K562 (cell line): ENCODE results near the gene ANAPC13. TPM values are rescaled to one million over a fixed set of nuclear protein-coding genes. Genes with fewer than 3 reads are reported as not detected.

Experiments used
- ATAC-seq: fragments of 200-7000 bp; cut with Tn5 transposase; 3 replicates; pipeline ENCODE4 v1.9.1; 2020; ENCODE audit warnings: moderate library complexity
- BruUV-seq: library from RNA; stranded (reverse); fragments of 400-500 nt; replicated peaks from 2 replicates; lab custom pipeline; 2021; lab: Mats Ljungman, UMichigan
- CTCF ChIA-PET: fragments of 300-600 bp; formaldehyde crosslinking; extraction: SDS; loops from one replicate; lab custom pipeline; 2021; ENCODE audit warnings: low intra/inter-chr PET ratio; lab: Yijun Ruan, JAX
- POLR2A ChIA-PET: fragments of 300-600, 350-650 bp; sonication (Branson Sonifier 250); formaldehyde crosslinking; extraction: SDS; loops from one replicate; lab custom pipeline; 2021; ENCODE audit warnings: antibody characterized with exemption, inconsistent platforms; lab: Yijun Ruan, JAX
- DNase-seq, 4 experiments: peaks; one replicate each; pipeline versions ENCODE4 v3.0.0 to v3.0.0-alpha.2; 2011 to 2018; ENCODE audit warnings: low spot score in 3 of 4, mixed read lengths in 3 of 4; ENCODE audit errors: extremely low read depth in 1 of 4
- FAIRE-seq: peaks from 2 replicates; lab custom pipeline; 2011; peaks lifted over from hg19 to GRCh38; lab: Jason Lieb, UNC
- H2AFZ ChIP-seq: 2 replicates; pipeline ENCODE4 v1.6.0; 2011; ENCODE audit warnings: low read depth, low read length, control low read depth, inconsistent platforms
- H3K27ac ChIP-seq: fragments of 200-600 bp; 3 replicates; pipeline ENCODE4 v1.8.0; 2011; ENCODE audit warnings: low read depth, mild to moderate bottlenecking, control low read depth, inconsistent platforms, low read length, moderate library complexity, mixed read lengths; ENCODE audit errors: extremely low read depth
- H3K27me3 ChIP-seq, 2 experiments: fragments of 300-600 bp in 1 of 2; 2 replicates in 1 of 2; 3 replicates in 1 of 2; pipeline versions ENCODE4 v1.6.0 to v1.8.0; 2011; ENCODE audit warnings: inconsistent platforms in 2 of 2, low read length in 2 of 2, mild to moderate bottlenecking in 1 of 2, mixed read lengths in 1 of 2, moderate library complexity in 1 of 2; ENCODE audit not compliant: control insufficient read depth in 2 of 2, insufficient read depth in 2 of 2
- H3K36me3 ChIP-seq: fragments of 300-600 bp; 3 replicates; pipeline ENCODE4 v1.8.0; 2011; ENCODE audit warnings: mild to moderate bottlenecking, low read length, inconsistent platforms; ENCODE audit not compliant: control insufficient read depth, insufficient read depth
- H3K4me1 ChIP-seq, 2 experiments: fragments of 200-600 bp in 1 of 2; replicated peaks in 1 of 2; 2 replicates in 1 of 2; 3 replicates in 1 of 2; pipeline versions ENCODE4 v1.5.1 to v1.8.0; 2011; ENCODE audit warnings: inconsistent platforms in 2 of 2, low read length in 2 of 2, mild to moderate bottlenecking in 1 of 2, mixed read lengths in 1 of 2, moderate library complexity in 1 of 2; ENCODE audit not compliant: control insufficient read depth in 2 of 2, insufficient read depth in 2 of 2
- H3K4me2 ChIP-seq: 2 replicates; pipeline ENCODE4 v1.6.1; 2011; ENCODE audit warnings: low read length, control low read depth, inconsistent platforms, mixed read lengths; ENCODE audit not compliant: insufficient read depth
- H3K4me3 ChIP-seq: fragments of 200-600 bp; sonication (generic), shearing (Covaris generic); 2 replicates; pipeline ENCODE4 v1.5.1; 2016; ENCODE audit warnings: control low read depth, inconsistent platforms
- H3K79me2 ChIP-seq: fragments of 200-600 bp; 3 replicates; pipeline ENCODE4 v1.8.0; 2011; ENCODE audit warnings: low read length, inconsistent platforms; ENCODE audit not compliant: control insufficient read depth, insufficient read depth
- H3K9ac ChIP-seq, 2 experiments: 2 replicates each; pipeline versions ENCODE4 v1.6.0 to v1.6.1; 2011; ENCODE audit warnings: low read depth in 2 of 2, low read length in 2 of 2, control low read depth in 1 of 2, inconsistent platforms in 1 of 2, mild to moderate bottlenecking in 1 of 2, mixed read lengths in 1 of 2; ENCODE audit not compliant: insufficient read depth in 1 of 2
- H3K9me1 ChIP-seq: one replicate; pipeline ENCODE4 v1.6.0; 2011; ENCODE audit warnings: inconsistent platforms, mild to moderate bottlenecking, low read length, moderate library complexity; ENCODE audit not compliant: control insufficient read depth, insufficient read depth
- H3K9me3 ChIP-seq: replicated peaks from 2 replicates; pipeline ENCODE4 v1.5.1; 2011; ENCODE audit warnings: low read depth, low read length, inconsistent platforms; ENCODE audit not compliant: control insufficient read depth, insufficient read depth
- H4K20me1 ChIP-seq: replicated peaks from 2 replicates; pipeline ENCODE4 v1.6.1; 2011; ENCODE audit warnings: low read length, inconsistent platforms, mixed read lengths; ENCODE audit not compliant: control insufficient read depth, insufficient read depth
- CREBBP ChIP-seq: IDR thresholded peaks from one replicate; pipeline ENCODE4 v1.6.1; 2012; ENCODE audit warnings: low read depth, mild to moderate bottlenecking, control low read depth, inconsistent platforms, low read length
- FOXJ3 ChIP-seq: sonication (generic); formaldehyde crosslinking; IDR thresholded peaks from 2 replicates; pipeline ENCODE4 v1.4.0; 2020; ENCODE audit warnings: mild to moderate bottlenecking, missing genetic modification reagents
- MED1 ChIP-seq: sonication (generic); formaldehyde crosslinking; IDR thresholded peaks from 2 replicates; pipeline ENCODE4 v1.8.1; 2023; ENCODE audit warnings: missing genetic modification reagents, borderline replicate concordance
- NFRKB ChIP-seq: fragments of 450-650 bp; IDR thresholded peaks from 2 replicates; pipeline ENCODE4 v1.6.1; 2016; ENCODE audit warnings: low read depth
- PPARD ChIP-seq: fragments of 250-450 bp; sonication (Bioruptor Pico); IDR thresholded peaks from 2 replicates; pipeline ENCODE4 v1.8.0; 2022; ENCODE audit warnings: inconsistent platforms, mild to moderate bottlenecking, moderate library complexity
- RBM25 ChIP-seq: fragments of 200-400 bp; formaldehyde crosslinking; IDR thresholded peaks from 2 replicates; pipeline ENCODE4 v1.6.1; 2018; ENCODE audit warnings: low read length, low read depth, moderate library complexity; ENCODE audit not compliant: severe bottlenecking
- ZFPM2 ChIP-seq: fragments of 250-450 bp; sonication (Bioruptor Pico); IDR thresholded peaks from 2 replicates; pipeline ENCODE4 v1.5.1; 2022; ENCODE audit warnings: mild to moderate bottlenecking
- WGBS: fragments of 100-300 bp; shearing (Covaris generic); methylation state at CpG from one replicate; pipeline ENCODE4 v1.1.6; 2016; ENCODE audit warnings: low coverage, mixed read lengths; ENCODE audit not compliant: insufficient coverage; ENCODE audit errors: missing lambda C conversion rate; 5-methylcytosine and 5-hydroxymethylcytosine counted together
- in situ Hi-C: fragments of 300-500 bp; cut with MboI; formaldehyde crosslinking; loops from 4 replicates; pipeline ENCODE4 v1.15.0; 2018; ENCODE audit warnings: inconsistent platforms, mixed read lengths
- intact Hi-C: fragments of 100-400 bp; cut with micrococcal nuclease; formaldehyde crosslinking; loops from 2 replicates; pipeline ENCODE4 v1.14.2; 2022
- polyA plus RNA-seq, 8 experiments: library from polyadenylated mRNA; depleted of rRNA in 4 of 8; stranded (reverse) in 5 of 8; unstranded in 3 of 8; fragments of >200 nt; fragmentation: Nextera tagmentation in 2 of 8; fragmentation: Illumina TruSeq in 1 of 8; extraction: Ambion mirVana in 2 of 8; extraction: Trizol in 1 of 8; gene quantifications; 2 replicates each; pipeline versions ENCODE4 v1.2.1 to v1.2.3, GENCODE V29; 2011 to 2014; ENCODE audit warnings: inconsistent platforms in 1 of 8, missing spikeins in 1 of 8
- total RNA-seq, 7 experiments: library from RNA; depleted of rRNA in 6 of 7; stranded (reverse); fragments of >200 nt in 6 of 7; fragmentation: Illumina TruSeq in 2 of 7; extraction: Trizol in 2 of 7; gene quantifications; 2 replicates each; pipeline versions ENCODE4 v1.2.1 to v1.2.3, GENCODE V29; 2011 to 2021; ENCODE audit warnings: low replicate concordance in 1 of 7
- TF ChIP-seq, protein P1 (sequence below): fragments of 250-450 bp; sonication (Bioruptor Pico); IDR thresholded peaks from 2 replicates; pipeline ENCODE4 v1.5.0; 2020; ENCODE audit warnings: mild to moderate bottlenecking
- TF ChIP-seq, protein P2 (sequence below), 2 experiments: fragments of 150-350 bp in 1 of 2; IDR thresholded peaks; 2 replicates each; pipeline ENCODE4 v1.6.1; 2012 to 2016; ENCODE audit warnings: low read depth in 2 of 2, low read length in 2 of 2, mild to moderate bottlenecking in 1 of 2, moderate library complexity in 1 of 2
- TF ChIP-seq, protein P3 (sequence below): sonication (generic); formaldehyde crosslinking; IDR thresholded peaks from 2 replicates; pipeline ENCODE4 v1.8.0; 2022; ENCODE audit warnings: missing genetic modification reagents, mild to moderate bottlenecking, borderline replicate concordance
- TF ChIP-seq, protein P4 (sequence below): sonication (generic); formaldehyde crosslinking; IDR thresholded peaks from 2 replicates; pipeline ENCODE4 v1.8.0; 2023; ENCODE audit warnings: mild to moderate bottlenecking, missing genetic modification reagents
- TF ChIP-seq, protein P5 (sequence below), 2 experiments: fragments of 450-650 bp; IDR thresholded peaks; 2 replicates each; pipeline ENCODE4 v1.6.1; 2016

Gene ANAPC13
- total and polyA plus RNA-seq, 9 of the 15 experiments (the other 6 are each of a cell fraction or from before 2014, with no cell fraction given), result 48.5 to 238 (median 68.5) TPM

DNA sequence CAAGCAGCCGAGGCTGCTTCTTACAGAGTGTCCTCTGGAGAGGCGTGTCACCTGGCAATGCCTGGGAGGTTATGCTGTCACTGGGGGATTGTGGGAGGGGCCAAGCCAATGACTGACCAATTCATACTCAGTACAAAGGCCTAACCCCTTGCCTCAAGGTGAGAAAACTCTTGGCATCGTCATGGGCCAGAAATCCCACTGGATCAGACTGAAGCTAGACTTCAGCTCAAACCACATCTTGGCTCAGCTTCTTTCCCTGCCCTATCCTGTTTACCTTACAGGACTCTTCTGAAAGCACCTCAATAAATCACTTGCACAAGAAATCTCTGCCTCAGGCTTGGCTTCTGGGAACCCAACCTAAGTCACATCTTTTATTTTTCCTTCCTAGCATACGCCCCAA, 9.5 kb downstream of the ANAPC13 start (continued):
- TF ChIP-seq, protein P1, sequence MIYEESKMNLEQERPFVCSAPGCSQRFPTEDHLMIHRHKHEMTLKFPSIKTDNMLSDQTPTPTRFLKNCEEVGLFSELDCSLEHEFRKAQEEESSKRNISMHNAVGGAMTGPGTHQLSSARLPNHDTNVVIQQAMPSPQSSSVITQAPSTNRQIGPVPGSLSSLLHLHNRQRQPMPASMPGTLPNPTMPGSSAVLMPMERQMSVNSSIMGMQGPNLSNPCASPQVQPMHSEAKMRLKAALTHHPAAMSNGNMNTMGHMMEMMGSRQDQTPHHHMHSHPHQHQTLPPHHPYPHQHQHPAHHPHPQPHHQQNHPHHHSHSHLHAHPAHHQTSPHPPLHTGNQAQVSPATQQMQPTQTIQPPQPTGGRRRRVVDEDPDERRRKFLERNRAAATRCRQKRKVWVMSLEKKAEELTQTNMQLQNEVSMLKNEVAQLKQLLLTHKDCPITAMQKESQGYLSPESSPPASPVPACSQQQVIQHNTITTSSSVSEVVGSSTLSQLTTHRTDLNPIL (CRISPR knock-in tag), result no peak
- TF ChIP-seq CREBBP, result no peak
- TF ChIP-seq, protein P2, sequence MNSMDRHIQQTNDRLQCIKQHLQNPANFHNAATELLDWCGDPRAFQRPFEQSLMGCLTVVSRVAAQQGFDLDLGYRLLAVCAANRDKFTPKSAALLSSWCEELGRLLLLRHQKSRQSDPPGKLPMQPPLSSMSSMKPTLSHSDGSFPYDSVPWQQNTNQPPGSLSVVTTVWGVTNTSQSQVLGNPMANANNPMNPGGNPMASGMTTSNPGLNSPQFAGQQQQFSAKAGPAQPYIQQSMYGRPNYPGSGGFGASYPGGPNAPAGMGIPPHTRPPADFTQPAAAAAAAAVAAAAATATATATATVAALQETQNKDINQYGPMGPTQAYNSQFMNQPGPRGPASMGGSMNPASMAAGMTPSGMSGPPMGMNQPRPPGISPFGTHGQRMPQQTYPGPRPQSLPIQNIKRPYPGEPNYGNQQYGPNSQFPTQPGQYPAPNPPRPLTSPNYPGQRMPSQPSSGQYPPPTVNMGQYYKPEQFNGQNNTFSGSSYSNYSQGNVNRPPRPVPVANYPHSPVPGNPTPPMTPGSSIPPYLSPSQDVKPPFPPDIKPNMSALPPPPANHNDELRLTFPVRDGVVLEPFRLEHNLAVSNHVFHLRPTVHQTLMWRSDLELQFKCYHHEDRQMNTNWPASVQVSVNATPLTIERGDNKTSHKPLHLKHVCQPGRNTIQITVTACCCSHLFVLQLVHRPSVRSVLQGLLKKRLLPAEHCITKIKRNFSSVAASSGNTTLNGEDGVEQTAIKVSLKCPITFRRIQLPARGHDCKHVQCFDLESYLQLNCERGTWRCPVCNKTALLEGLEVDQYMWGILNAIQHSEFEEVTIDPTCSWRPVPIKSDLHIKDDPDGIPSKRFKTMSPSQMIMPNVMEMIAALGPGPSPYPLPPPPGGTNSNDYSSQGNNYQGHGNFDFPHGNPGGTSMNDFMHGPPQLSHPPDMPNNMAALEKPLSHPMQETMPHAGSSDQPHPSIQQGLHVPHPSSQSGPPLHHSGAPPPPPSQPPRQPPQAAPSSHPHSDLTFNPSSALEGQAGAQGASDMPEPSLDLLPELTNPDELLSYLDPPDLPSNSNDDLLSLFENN (IDR thresholded peaks at IDR 0.05; ENCODE audit: low read depth in 2 of 2, low read length in 2 of 2), result no peak

DNA sequence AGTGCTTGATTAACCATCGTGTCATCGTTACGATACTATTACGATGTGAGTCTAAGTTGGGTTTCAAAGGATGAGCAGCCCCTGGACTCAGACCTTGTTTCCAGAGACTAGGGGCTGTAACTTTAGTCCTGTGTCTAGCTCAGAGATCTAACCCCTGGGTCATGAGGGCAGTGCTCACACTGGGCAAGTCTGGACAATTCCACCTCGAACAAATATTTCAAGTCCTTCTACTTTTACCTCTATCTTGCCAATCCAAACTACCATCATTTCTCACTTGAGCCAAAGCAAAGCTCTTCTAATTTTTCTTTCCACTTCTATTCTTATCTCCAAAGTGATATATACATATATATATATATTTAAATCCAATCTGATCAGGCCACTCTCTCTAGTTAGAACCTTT, 10.8 kb downstream of the ANAPC13 start:
- no peak for DNase-seq
- Histone ChIP-seq H3K9ac (no peak overlapping the region), H3K36me3 (peaks cover 34% of the 10 kb centered on the region), H3K9me3 (no peaks in the 10 kb centered on the region), H3K9me1 (no peaks in the 10 kb centered on the region), H2AFZ (no peak overlapping the region), H4K20me1 (no peaks in the 10 kb centered on the region), H3K4me1 (no peaks in the 10 kb centered on the region), H3K79me2 (no peaks in the 10 kb centered on the region), H3K4me3 (no peak overlapping the region), H3K27ac (no peak overlapping the region), H3K27me3 (no peaks in the 10 kb centered on the region), H3K4me2 (no peak overlapping the region)
- ATAC-seq, result no peak
- ChIA-PET POLR2A (interaction anchor here (0.6 to 1.7 kb wide), 3 partner anchors 10 to 166 kb away, joined by 3 to 6 read pairs (median 5); no protein-coding TSS in a partner anchor), CTCF (interaction anchor here (0.8 to 2.4 kb wide), 2 partner anchors 166 to 263 kb away, joined by 5 to 23 read pairs; no protein-coding TSS in a partner anchor)
- FAIRE-seq, result no peak
- BruUV-seq, result no TSS peak
- 88% methylated on average over 5 of the region's 5 CpGs for WGBS
- intact Hi-C loops (loop anchor here (1.0 to 10.0 kb wide), 3 partner anchors 80 to 263 kb away; no protein-coding TSS in a partner anchor), in situ Hi-C loops (loop anchor here (5.0 to 25.0 kb wide), 3 partner anchors 168 to 663 kb away; partner anchors contain the start of gene SRPRB)
- TF ChIP-seq RBM25 (no peak), ZFPM2 (CRISPR knock-in tag) (no peak), NFRKB (no peak), MED1 (CRISPR knock-in tag) (no peak), FOXJ3 (no peak), PPARD (no peak)
- TF ChIP-seq, protein P3, sequence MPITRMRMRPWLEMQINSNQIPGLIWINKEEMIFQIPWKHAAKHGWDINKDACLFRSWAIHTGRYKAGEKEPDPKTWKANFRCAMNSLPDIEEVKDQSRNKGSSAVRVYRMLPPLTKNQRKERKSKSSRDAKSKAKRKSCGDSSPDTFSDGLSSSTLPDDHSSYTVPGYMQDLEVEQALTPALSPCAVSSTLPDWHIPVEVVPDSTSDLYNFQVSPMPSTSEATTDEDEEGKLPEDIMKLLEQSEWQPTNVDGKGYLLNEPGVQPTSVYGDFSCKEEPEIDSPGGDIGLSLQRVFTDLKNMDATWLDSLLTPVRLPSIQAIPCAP (CRISPR knock-in tag), result no peak
- TF ChIP-seq, protein P4, sequence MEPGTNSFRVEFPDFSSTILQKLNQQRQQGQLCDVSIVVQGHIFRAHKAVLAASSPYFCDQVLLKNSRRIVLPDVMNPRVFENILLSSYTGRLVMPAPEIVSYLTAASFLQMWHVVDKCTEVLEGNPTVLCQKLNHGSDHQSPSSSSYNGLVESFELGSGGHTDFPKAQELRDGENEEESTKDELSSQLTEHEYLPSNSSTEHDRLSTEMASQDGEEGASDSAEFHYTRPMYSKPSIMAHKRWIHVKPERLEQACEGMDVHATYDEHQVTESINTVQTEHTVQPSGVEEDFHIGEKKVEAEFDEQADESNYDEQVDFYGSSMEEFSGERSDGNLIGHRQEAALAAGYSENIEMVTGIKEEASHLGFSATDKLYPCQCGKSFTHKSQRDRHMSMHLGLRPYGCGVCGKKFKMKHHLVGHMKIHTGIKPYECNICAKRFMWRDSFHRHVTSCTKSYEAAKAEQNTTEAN (CRISPR knock-in tag), result no peak
- TF ChIP-seq, protein P5, sequence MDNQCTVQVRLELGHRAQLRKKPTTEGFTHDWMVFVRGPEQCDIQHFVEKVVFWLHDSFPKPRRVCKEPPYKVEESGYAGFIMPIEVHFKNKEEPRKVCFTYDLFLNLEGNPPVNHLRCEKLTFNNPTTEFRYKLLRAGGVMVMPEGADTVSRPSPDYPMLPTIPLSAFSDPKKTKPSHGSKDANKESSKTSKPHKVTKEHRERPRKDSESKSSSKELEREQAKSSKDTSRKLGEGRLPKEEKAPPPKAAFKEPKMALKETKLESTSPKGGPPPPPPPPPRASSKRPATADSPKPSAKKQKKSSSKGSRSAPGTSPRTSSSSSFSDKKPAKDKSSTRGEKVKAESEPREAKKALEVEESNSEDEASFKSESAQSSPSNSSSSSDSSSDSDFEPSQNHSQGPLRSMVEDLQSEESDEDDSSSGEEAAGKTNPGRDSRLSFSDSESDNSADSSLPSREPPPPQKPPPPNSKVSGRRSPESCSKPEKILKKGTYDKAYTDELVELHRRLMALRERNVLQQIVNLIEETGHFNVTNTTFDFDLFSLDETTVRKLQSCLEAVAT (IDR thresholded peaks at IDR 0.05), result no peak
